ENCODE results near the gene WRNIP1. TPM values are rescaled to one million over a fixed set of nuclear protein-coding genes. Genes with fewer than 3 reads are reported as not detected.

The WRNIP1 gene
- total RNA-seq, 1 experiment from 2014 or later, result 38.1 TPM

GRCh38 chr6:2797564-2798031 is 32.4 kb downstream of the WRNIP1 start:
- Mint-ChIP-seq H3K27ac (no peak overlapping the region), H3K9me3 (no peaks in the 10 kb centered on the region), H3K27me3 (ENCODE audit: low read depth) (no peaks in the 10 kb centered on the region), H3K36me3 (ENCODE audit: insufficient read depth in 1 of 3, low read depth in 3 of 3) (peaks cover 0 to 10% (median 0%) of the 10 kb centered on the region in 3 experiments; a peak in 2 of 7 replicates), H3K4me1 (peaks cover 21 to 23% of the 10 kb centered on the region in 2 experiments), H3K4me3 (no peak overlapping the region)
- Histone ChIP-seq H3K9me3 (ENCODE audit: control insufficient read depth, low read depth, low read length) (no peaks in the 10 kb centered on the region), H4K91ac (ENCODE audit: insufficient read length, low read depth, low read length) (no peak overlapping the region), H3K56ac (ENCODE audit: insufficient read length, low read depth, low read length) (no peak overlapping the region), H3K23me2 (ENCODE audit: insufficient read length, low read depth, low read length, poor library complexity, severe bottlenecking) (no peaks in the 10 kb centered on the region), H2BK120ac (ENCODE audit: low read depth, low read length, poor library complexity, severe bottlenecking) (no peak overlapping the region), H2BK15ac (ENCODE audit: low read depth, low read length) (no peak overlapping the region), H2AFZ (ENCODE audit: low read length) (no peak overlapping the region), H3K23ac (ENCODE audit: insufficient read length, low read depth, low read length) (no peak overlapping the region), H4K5ac (ENCODE audit: insufficient read length, low read depth, low read length) (no peak overlapping the region), H3K18ac (ENCODE audit: insufficient read length, low read depth, low read length) (no peak overlapping the region), H3K27me3 (ENCODE audit: insufficient read depth, low read length) (no peaks in the 10 kb centered on the region), H3T11ph (ENCODE audit: low read length) (no peak overlapping the region), H3K9ac (ENCODE audit: extremely low read depth, insufficient read length, low read length) (no peak overlapping the region), H3K4me2 (ENCODE audit: insufficient read depth, insufficient read length, low read length) (no peak overlapping the region), H2BK20ac (ENCODE audit: low read depth, low read length, poor library complexity, severe bottlenecking) (no peak overlapping the region), H3K4ac (ENCODE audit: low read depth, low read length) (no peak overlapping the region), H2AK5ac (ENCODE audit: insufficient read length, low read length) (no peak overlapping the region), H3K4me1 (ENCODE audit: insufficient read depth, low read length) (no peaks in the 10 kb centered on the region), H3K79me1 (ENCODE audit: insufficient read depth, low read depth, low read length, poor library complexity, severe bottlenecking) (no peaks in the 10 kb centered on the region), H2BK5ac (ENCODE audit: insufficient read length, low read length) (no peak overlapping the region), H4K8ac (replicated peaks; ENCODE audit: insufficient read length, low read depth, low read length) (no peak overlapping the region), H3K79me2 (ENCODE audit: insufficient read depth, low read length) (no peaks in the 10 kb centered on the region), H4K20me1 (ENCODE audit: control insufficient read depth, insufficient read depth, insufficient read length) (no peaks in the 10 kb centered on the region), H2BK12ac (ENCODE audit: insufficient read length, low read depth, low read length) (no peak overlapping the region), H3K14ac (ENCODE audit: insufficient read depth, low read length) (no peak overlapping the region), H3K27ac (ENCODE audit: insufficient read length, low read depth, low read length) (no peak overlapping the region)
- no CpG with 5 or more reads among the region's 3 CpGs for WGBS (ENCODE audit: extremely low coverage, insufficient read length, low lambda C conversion rate)
- DNase-seq, result no peak
- TF ChIP-seq CTCF (conservative IDR thresholded peaks at IDR 0.05), result no peak
